Measurements from ENCODE around the gene THSD7B.

DNA sequence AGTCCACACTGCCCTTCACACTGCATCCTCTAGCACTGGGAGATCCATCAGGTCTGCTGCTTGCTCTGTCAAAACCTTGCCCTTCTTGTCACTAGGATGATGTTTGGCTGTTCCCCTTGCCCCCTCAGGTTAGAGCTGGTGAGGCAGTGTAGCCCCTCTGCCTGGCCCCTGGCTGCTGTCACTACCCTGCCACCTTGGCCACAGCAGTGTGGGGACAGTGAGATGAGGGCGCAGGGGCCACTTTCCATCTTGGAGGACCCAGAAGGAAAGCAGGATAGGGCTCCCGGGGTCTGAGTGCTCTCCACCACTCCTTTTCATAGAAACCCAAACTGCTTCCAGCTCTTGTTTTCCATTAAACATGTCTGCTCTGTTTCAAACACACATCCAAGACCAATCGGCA is 19.9 kb downstream of the THSD7B start:
- no peak for TF ChIP-seq ZNF274 (IDR thresholded peaks at IDR 0.05; ENCODE audit: low read depth, low read length)
- no peak for TF ChIP-seq YY1 (IDR thresholded peaks at IDR 0.05; ENCODE audit: insufficient read depth, insufficient read length)
- TF ChIP-seq SUZ12 (IDR thresholded peaks at IDR 0.05; ENCODE audit: extremely low read depth, insufficient read depth, insufficient read length) = no peak
